Activated CD4-positive, alpha-beta T cell treated with anti-CD3 and anti-CD28 coated beads, Interleukin-2, amount 50 U/mL, for 24 hours (primary cell): ENCODE measurements around the gene DCDC2C.
"Not testable (repeated sequence)": the region's sequence is repeated elsewhere in the genome, so short reads cannot be mapped to it uniquely, and the experiment has no call there.

Source experiments
- DNase-seq, 2 donors: peaks; one replicate each; pipeline ENCODE4 v3.0.0-alpha.2; 2020; ENCODE audit warnings: low read depth in 1 of 2, low spot score in 1 of 2

DCDC2C gene

GRCh38 chr2:3703236-3703756, at the start of gene DCDC2C:
TSS of gene DCDC2C (plus strand) at chr2:3703575. CDS start at chr2:3703752, 177 bp downstream.
- no peak for DNase-seq

GRCh38 chr2:3654011-3654410, 49.4 kb upstream of the DCDC2C start:
- no peak for DNase-seq

- no peak for DNase-seq
Measured at GRCh38 chr2:3654531-3655225, 48.7 kb upstream of the DCDC2C start.

GRCh38 chr2:3655871-3656761, 47.3 kb upstream of the DCDC2C start:
- DNase-seq, result no peak

- no peak for DNase-seq
Measured at GRCh38 chr2:3656762-3657721, 46.3 kb upstream of the DCDC2C start.

GRCh38 chr2:3657881-3658280, 45.5 kb upstream of the DCDC2C start, which contains the start of gene ALLC:
TSS of gene ALLC (plus strand) at chr2:3658200. CDS start at chr2:3671158, 12,958 bp downstream.
- no peak for DNase-seq

- DNase-seq, result no peak
Measured at GRCh38 chr2:3659447-3660432, 43.6 kb upstream of the DCDC2C start.

- not testable (repeated sequence) for DNase-seq
Measured at GRCh38 chr2:3660640-3661039, 42.7 kb upstream of the DCDC2C start.

- no peak for DNase-seq
Measured at GRCh38 chr2:3661149-3661660, 42.2 kb upstream of the DCDC2C start.

- no peak for DNase-seq
Measured at GRCh38 chr2:3662239-3662638, 41.1 kb upstream of the DCDC2C start.

- DNase-seq, result no peak
Measured at GRCh38 chr2:3664118-3664517, 39.3 kb upstream of the DCDC2C start.

- DNase-seq, result no peak
Measured at GRCh38 chr2:3664925-3665324, 38.5 kb upstream of the DCDC2C start.

GRCh38 chr2:3665886-3666612, 37.3 kb upstream of the DCDC2C start:
- DNase-seq, result no peak

GRCh38 chr2:3666613-3666975, 36.8 kb upstream of the DCDC2C start:
- no peak for DNase-seq

- DNase-seq, result no peak
Measured at GRCh38 chr2:3667151-3667631, 36.2 kb upstream of the DCDC2C start.

GRCh38 chr2:3669656-3670055, 33.7 kb upstream of the DCDC2C start:
- DNase-seq, result no peak

- no peak for DNase-seq
Measured at GRCh38 chr2:3670376-3670775, 33.0 kb upstream of the DCDC2C start.

GRCh38 chr2:3670941-3671340, 32.4 kb upstream of the DCDC2C start:
- no peak for DNase-seq
